GM21528 (cell line): Measurements from ENCODE around the gene METAP1D.
"Not testable (repeated sequence)": the region's sequence is repeated elsewhere in the genome, so short reads cannot be mapped to it uniquely, and the experiment has no call there.

ENCODE experiments used
- ATAC-seq: cut with Tn5 transposase; IDR thresholded peaks from one replicate; pipeline ENCODE4 v1.9.1; 2021; ENCODE audit warnings: mild to moderate bottlenecking, moderate library complexity; ENCODE audit not compliant: unreplicated experiment, low FRiP score

METAP1D gene

DNA sequence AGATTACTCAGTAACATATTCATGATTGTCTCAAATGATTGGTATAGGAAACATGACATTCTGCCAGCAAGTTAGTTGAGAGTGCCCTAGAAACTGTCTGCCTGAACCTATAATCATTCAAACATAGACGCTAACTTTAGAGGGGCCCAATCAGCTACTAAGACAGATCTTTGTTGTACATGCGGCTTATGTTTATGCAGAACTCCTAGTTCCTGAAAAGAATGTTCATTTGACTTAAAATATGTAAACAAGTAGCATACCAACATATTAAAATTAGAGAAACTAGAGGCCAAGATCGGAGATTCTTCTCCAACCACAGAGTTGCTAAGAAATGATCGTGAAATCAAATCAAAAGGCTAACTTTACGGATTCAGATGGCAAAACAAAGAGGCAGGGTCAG lies 4.2 kb upstream of the METAP1D start:
- ATAC-seq = no peak

DNA sequence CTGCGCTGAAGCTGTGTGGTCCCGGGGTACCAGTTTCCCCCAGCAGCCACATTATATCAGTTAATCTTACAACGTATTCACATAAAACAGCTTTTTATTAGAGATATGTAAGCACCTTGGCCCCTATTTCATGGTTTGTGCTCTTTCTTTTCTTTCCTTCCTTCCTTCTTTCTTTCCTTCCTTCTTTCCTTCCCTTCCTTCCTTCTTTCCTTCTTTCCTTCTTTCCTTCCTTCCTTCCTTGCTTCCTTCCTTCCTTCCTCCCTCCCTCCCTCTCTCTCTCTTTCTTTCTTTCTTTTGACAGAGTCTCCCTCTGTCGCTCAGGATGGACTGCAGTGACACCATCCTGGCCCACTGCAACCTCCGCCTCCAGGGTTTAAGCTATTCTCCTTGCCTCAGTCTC lies 3.7 kb upstream of the METAP1D start:
- ATAC-seq = no peak

DNA sequence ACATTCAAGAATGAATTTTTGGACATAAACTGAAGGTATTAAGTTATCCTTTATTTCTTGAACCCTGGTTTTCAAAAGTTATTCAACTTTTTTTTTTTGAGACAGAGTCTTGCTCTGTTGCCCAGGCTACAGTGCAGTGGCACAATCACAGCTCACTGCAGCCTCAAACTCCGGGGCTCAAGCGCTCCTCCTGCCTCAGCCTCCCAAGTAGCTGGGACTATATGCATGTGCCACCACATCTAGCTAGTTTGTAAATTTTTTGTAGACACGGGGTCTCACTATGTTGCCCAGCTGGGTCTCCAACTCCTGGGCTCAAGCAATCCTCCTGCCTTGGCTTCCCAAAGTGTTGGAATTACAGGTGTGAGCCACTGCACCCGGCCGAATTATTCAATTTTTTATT lies 2.7 kb upstream of the METAP1D start:
- not testable (repeated sequence) for ATAC-seq

DNA sequence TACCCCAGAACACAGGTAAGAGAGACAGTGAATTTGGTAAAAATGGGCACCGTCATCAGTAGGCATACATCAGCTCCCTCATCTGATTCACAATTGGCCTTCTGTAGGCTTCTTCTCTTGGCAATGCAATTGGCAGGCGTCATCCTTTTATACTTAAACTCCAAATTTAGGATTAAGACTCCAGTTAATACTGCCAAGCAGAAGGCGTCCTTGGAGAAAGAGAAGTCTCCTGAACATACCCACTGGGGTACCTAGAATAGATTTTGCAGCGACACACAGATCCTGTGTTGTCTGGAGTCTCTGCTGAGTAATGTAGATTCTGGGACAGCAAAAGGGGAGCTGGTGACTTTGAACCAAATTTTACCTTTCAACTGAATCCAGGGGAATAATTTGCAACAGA lies 592 bp upstream of the METAP1D start:
- no peak for ATAC-seq

DNA sequence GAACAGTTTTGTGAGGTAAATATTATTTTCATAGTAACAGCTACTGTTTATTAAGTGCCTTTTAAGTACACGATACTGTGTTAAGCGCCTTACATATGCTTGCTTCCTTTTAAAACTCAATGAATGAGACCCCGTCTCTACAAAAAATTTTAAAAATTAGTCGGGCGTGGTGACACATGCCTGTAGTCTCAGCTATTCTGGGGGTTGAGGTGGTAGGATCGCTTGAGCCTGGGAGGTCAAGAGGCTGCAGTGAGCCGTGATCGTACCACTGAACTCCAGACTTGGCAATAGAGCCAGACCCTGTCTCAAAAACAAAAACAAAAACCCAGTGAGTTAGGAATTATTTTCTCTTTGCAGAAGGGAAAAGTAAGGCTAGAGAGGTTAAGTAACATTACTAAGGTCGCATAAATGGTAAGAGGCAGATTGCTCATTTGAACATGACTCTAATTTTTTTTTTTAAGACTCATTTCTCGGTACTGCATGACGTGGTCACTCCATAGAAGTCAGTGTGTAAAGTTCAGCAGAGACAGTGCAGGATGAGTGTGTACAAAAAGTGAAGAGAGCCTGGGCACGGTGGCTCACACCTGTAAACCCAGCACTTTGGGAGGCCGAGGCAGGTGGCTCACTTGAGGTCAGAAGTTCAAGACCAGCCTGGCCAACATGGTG lies 1.1 kb downstream of the METAP1D start:
- ATAC-seq = no peak

DNA sequence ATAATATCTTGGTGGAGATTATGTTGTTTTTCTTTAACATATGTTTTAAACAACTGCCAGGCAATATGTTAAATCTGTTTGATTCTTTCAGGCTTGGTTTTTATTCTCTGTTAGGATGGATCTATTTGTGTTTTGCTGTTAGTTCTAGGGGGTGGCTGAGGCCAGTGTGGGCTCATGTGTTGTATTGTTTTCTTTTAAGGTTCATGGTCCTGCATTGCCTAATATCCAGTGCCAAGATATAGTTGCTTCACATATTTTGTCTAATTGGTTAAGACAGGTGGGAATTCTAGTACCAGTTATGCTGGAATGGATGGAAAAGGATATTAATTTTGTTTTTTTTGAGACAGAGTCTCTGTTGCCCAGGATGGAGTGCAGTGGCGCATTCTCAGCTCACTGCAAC lies 7.6 kb downstream of the METAP1D start:
- no peak for ATAC-seq

DNA sequence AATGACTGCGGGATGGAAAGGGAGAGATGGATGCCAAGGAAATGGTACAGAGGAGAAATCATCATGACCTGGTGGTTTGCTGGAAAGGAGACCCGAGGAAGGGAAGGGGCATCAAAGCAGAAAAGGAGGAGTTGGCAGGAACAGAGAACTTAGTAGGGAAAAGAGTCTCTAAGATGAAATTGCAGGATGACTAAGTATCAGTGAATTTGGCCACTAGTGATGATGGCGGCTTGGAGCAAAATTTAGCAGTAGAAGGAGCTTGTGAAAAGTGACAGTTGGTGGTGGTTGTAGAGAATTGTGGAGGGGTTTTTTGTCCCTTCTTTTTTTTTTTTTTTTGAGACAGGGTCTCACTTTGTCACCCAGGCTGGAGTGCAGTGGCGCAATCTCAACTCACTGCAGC lies 10.1 kb downstream of the METAP1D start:
- no peak for ATAC-seq

DNA sequence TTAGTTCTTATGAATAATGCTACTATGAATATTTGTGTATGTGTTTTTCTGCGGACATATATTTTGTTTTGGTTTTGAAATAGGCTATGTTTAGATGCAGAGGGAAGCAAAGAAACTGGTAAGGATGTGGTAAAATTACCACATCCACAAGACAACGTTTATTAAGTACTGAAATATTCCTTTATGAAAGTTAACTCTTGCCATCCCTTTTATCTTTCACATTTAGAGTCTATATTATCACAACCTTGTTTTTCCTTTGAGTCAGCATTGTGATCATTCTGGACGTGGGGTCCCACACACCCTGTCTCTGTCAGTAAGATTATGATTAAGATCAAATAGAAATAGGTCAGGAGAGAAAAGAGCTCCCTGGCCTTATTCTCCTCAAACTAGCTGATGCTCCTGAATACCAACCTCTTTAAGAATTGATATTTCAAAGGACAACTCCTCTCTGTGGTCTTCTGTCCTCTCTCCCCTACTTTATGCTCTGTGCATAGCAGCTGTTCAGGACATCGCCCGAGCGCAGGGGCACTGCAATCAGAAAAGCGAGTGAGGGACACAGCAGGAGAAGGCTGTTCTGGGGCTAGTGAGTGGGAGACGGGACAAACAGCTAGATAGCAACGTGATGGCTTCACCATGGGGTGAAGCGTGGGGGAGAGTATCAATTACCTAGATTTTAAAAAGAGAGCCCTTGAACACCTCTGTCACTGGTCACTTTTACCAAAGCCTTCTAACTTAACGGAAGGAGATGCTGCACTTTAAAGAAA lies 12.2 kb downstream of the METAP1D start:
- ATAC-seq = no peak

DNA sequence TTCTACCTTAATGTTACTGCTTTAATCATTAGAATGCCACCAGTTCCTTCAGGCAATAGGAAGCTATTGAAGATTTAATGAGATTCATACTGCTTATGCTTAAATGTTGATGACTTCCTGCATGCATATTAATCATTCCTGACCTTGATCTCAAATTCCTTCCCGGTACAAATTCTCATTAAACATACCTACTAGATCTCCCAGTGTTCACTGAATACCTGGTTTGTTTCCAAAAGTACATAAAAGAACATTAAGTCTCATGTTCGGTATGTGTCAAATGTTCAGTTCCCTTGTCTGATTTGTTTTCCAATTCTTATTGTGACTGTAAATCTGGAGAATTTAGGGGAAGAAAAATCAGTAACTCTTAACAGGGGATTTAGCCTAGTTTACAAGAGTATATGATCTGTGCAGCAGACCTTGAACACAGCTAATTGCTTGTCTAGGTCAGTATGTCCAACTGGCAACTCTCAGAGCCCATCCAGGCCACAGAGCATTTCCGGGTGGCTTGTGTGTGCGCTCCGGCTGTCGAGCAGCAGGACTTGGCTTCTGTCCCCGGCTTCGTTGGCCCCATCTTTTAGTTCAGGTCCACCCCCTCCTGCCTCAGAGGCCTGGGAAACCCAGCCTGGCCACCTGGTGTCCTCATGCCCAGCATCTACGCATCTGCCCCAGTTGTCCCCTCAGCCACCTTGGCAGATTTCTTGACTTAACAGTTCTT lies 13.1 kb downstream of the METAP1D start:
- no peak for ATAC-seq

DNA sequence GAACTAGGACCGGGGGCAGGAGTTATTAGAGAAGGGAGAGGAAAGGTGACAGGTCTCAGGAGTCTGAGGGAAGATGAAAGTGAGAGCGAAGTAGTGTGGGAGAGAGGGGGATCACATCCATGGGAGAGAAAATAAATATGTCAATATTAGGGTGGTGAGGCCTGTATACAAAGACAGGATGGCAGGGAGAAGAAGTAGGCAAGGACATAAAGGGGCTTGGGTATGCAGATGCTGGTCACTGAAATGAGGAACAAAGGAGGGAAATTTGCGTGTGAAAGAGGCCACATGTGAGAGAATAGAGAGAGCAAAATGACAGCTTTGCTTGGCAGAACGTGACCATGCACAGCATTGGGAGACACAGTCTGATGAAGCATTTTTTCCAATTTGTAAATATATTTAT lies 13.6 kb downstream of the METAP1D start:
- no peak for ATAC-seq

DNA sequence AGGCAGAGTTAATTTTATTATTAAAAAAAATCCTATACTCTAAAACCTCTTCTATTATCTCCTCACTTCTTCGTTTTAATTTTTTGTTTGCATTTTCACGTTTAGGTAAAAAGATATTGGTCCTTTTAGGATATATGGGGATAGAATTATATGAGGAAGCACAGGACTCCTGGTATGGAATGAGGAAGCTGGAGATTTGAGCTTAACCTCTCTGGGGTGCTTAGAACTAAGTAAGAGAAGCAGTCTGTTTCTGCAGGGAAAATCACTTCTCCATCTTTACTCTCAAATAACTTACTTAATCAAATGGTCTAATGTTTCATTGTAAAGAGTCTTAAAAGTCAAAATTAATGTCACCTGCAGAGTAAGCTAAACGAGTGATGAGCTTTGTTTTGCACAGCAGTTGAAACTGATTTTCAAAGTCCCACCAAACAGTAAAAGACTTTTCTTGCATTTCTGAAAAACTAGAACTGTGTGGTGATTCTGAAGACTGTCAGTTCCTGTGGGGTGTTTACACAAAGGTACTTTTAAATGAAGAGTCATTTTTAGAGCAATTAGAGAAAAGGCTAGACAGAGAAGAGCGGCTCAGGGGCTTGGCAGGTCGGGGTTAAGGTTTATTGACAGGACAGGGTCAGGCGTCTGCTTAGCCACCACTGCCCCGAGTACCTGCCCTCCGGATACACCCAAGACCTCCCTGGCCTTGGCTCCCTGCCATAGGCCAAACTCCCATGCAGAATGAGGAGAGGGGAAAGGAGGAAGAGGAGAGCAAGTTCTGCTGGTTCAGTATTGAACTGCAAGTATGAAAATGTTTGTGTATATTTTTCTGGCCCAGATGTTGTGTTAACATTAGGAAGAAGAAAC lies 21.6 kb downstream of the METAP1D start:
- no peak for ATAC-seq

DNA sequence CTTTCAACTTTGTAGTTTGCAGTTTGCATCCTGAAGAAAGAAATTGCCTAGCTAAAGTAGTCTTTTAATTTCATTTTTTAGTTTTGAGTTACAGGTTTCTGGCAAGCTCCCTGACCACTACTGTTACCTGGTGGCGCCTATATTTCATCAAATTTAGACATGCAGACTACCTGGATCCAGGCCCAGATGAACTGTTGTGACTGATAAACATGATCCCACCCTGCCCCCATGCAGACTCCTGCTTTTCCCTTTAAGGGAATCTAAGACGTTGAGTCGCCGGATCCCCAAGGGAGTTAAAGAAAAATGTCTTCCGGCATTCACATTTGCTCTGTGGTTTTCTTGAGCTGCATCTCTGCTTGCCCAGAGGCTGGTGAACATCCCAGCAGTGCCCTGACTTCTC lies 22.2 kb downstream of the METAP1D start:
- ATAC-seq = no peak

DNA sequence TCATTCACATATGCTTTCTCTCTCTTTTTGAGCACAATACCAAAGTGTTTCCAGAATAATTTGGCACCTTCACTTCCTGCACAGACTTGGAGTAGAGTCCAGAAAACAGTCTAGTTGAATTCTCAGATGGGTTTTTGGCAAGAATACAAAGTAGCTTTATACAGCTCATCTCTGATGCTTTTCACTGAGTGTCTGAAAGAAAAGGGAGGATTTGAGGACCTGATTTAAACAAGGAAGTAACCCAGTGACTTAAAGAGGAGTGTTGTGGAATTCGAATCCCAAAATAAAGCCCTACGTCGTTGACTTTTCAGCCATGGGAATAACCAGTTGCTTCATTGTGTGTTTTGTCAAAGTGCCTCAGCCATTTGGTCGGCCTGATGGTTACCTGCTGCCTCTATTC lies 31.8 kb downstream of the METAP1D start:
- ATAC-seq = no peak

DNA sequence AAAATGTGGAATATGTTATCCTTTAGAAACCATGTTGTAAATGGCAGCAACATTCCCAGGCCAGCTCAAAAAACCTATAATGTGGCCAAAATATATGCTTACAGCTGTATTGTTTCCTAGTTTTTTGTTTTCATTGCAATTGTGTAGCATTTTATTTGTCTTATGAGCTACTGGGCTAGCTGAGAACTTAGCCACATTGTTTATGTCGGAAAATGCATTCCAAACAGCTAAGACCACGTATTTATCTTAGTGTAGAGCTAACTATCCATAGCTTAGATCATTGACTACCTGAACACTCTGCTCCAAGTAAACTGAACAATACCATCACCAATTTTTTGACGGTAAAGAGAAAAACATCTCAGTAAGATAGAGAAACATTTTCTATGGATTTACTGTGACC lies 38.4 kb downstream of the METAP1D start:
- ATAC-seq = no peak

DNA sequence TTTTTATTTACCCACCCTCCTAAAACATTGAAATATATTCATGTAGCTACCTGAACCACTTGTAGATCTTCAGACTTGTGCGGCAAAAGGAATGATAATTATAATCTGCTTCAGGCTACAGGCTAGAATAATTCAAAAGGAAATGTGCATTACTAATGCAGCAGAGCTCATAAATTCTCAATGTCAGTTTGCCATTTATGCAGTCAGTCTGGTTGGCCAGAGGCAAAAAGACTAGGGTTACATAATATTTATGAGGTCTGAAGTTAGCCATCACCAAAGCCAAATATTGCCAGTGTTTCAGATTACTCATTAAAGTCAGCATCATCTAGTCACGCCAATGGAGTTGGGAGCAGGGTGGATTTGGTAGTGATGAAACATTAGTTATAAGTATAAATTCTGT lies 38.9 kb downstream of the METAP1D start:
- ATAC-seq = no peak

DNA sequence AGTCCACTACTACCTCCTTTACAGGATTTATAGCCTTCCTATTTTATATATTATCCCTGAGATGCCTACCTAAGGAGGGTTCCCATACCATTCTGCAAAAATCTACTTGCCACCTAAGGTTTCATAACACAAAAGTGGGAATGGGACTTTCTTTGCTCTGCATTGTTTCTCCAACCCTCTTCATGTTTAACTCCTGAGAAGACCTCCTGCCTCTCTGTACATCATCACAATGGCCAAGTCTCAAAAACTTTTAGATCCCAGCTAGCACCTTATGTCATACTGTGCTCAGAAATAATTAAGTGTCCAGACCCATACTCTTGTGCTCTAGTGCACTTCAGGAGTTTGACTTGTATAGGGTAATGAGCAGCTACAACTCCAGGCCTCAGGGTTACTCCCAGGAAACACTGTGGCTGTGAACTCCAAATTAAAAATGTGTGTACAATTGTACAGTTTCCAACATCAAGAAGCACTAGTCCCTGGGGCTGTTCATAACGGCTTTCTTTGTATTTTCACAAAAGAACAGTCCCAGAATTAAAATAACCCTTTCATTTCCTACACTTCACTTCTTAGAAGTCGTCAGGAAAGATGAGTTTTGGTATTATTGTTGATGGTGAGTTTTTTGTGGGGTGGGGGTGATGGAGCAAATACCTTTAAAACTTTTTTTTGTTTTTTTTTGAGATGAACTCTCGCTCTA lies 39.4 kb downstream of the METAP1D start:
- ATAC-seq = no peak

DNA sequence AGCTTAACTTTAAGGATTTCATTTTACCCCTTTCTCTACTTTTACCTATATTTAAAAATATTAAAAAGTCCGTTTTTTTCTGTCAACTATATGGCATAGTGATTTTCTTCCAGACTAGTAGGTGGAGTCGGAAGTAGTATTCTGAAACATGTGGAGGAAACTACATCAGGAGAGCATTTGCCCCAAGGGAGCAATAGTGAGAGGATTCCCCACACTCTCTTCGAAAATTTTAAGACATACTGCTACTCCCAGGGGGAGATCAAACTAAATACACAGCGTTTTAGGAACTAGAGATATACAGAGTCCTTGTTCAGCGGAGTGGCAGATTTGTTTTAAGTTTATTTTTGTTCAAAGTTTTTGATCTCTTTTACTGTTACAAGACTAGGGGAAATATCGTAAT lies 40.6 kb downstream of the METAP1D start:
- ATAC-seq = no peak

DNA sequence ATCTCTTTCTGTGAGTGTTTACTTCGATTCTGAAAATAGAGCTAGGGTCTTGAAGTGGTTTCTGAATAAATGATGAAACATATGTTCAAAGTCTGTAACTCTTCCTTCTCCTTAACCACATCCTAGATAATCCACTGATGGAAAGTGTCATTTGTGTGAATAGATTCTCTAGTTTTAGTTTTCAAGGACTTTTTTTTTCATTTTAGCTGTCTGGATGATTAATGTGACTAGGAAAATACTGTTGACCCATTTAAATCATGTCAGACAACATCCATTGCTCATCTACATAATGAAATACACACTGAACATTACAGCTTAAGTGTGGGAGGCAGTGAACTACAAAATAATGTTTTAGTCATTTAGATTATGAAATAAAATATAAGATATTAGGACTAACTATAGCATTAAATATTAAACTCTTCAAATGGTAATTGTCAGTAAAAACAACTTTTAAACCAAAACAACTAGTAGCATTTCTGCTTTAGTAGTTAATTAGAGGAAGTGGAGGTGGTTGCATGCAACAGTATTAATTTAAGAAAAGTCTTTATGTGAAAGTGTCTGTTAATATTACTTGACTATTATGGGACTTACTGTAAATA lies 46.4 kb downstream of the METAP1D start:
- ATAC-seq = no peak

DNA sequence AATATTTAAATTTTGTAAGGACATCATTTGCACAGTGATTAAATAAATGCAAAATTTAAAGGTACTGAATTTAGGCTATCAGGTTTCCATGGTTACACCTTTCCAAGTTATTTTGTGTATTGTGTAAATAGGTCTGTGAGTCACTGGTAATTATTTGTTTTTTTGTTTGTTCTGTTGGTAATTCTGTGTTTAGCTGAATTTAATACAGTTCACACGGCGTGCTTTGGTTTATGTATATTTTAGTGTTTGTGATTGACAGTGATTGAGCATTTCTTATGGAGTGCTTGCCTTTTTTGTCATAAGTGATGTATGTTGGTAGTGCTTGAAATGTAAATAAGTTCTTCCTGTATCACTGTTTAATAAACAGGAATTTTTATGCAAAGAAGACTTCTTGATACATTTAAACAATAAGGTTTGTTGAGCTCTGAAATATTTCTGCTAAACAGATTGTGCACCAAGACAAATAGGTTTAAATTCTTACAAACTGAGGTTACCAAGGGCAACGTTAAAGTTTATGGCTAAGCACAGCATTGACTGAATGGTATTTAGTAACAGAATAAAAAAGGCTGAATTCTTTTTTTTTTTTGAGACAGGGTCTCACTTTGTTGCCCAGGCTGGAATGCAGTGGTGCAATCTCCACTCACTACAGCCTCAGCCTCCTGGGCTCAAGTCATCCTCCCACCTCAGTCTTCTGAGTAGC lies 47.3 kb downstream of the METAP1D start:
- ATAC-seq = no peak
